ACHN (cell line): ENCODE results near the gene CNTN5.

Source experiments
- DNase-seq: peaks from one replicate; pipeline ENCODE4 v3.0.0-alpha.2; 2015
- in situ Hi-C: cut with HindIII; loops from 2 replicates; pipeline ENCODE4 v1.10.0; 2017; ENCODE audit warnings: low sequenced_read_pairs, low pct_ligation_motif_present, low pct_unique_long_range_greater_than_20kb

CNTN5 gene

GRCh38 chr11:100353083-100353482, 1332.3 kb downstream of the CNTN5 start:
- DNase-seq: no peak
- in situ Hi-C loops: no loop called here

GRCh38 chr11:100354736-100355135, 1334.0 kb downstream of the CNTN5 start:
- in situ Hi-C loops: no loop called here
- no peak for DNase-seq

GRCh38 chr11:100356035-100356434, 1335.3 kb downstream of the CNTN5 start:
- DNase-seq: no peak

GRCh38 chr11:100359281-100359680, 1338.5 kb downstream of the CNTN5 start:
- DNase-seq: no peak
- in situ Hi-C loops: no loop called here

More at GRCh38 chr11:100356035-100356434, 1335.3 kb downstream of the CNTN5 start:
- in situ Hi-C loops: no loop called here

GRCh38 chr11:100367892-100368291, 1347.1 kb downstream of the CNTN5 start:
- no peak for DNase-seq
- in situ Hi-C loops: no loop called here

- in situ Hi-C loops: no loop called here
- no peak for DNase-seq
Measured at GRCh38 chr11:100383357-100383865, 1362.7 kb downstream of the CNTN5 start.

- DNase-seq: no peak
- in situ Hi-C loops: no loop called here
Measured at GRCh38 chr11:100396266-100396665, 1375.5 kb downstream of the CNTN5 start.

GRCh38 chr11:100397401-100397800, 1376.7 kb downstream of the CNTN5 start:
- in situ Hi-C loops: no loop called here
- peak; percentile 69 for DNase-seq

- in situ Hi-C loops: no loop called here
- peak; percentile 44 for DNase-seq
Measured at GRCh38 chr11:100403816-100404215, 1383.1 kb downstream of the CNTN5 start.

GRCh38 chr11:100404907-100405306, 1384.2 kb downstream of the CNTN5 start:
- no peak for DNase-seq
- in situ Hi-C loops: no loop called here
